Measurements from ENCODE around the gene JARID2. TPM values are rescaled to one million over a fixed set of nuclear protein-coding genes. Genes with fewer than 3 reads are reported as not detected.

The JARID2 gene
- total and polyA plus RNA-seq, 2 of the 13 experiments (the other 11 are each of a cell fraction or from before 2014, with no cell fraction given), result 7.5 to 10.3 TPM

DNA sequence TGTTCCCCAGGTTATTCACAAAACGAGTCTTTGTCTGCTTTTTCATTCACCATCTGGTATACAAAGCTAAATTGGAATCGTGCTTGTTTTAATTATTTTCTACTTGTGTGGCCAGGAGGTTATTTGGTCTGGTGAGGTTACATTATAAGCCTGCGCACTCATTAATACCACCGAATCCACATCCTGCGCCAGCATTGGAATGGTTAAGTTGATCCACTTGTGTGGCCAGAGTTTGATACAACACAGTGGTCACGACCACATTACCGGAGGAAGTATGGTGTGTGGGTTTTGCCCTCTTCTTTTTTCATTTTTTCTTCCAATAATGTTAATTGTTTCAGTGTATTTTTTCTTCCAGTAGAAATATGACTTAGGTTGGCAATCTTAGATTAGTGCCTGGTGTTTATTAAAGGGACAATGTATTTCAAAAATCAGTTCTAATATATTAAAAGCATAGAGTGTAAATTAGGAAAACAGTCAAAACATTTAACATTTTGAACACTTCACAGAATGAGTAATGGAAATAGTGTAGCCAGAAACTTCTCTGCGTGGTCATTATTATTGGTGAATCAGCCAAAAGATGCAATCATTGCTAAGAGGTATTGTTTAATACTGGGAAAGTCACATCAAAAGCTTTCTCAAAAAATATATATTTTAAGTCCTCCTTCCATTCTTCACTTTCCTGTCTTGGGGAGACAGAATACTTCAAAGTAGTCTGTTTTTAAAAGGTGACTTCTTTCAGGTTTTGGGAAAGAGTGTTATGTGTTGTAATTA is 84.5 kb downstream of the JARID2 start:
- intact Hi-C loops (cut with micrococcal nuclease; ENCODE audit: unreplicated experiment), result no loop called here
- in situ Hi-C loops (cut with HindIII; ENCODE audit: extremely low pct_ligation_motif_present, low pct_unique_long_range_greater_than_20kb), result no loop called here
- no TSS peak for BruUV-seq (replicated peaks)
- ATAC-seq (no peak), FAIRE-seq (no peak), DNase-seq (ENCODE audit: low spot score) (no peak)
- Histone ChIP-seq H2AFZ (ENCODE audit: low read length) (no peak overlapping the region), H3K4me1 (ENCODE audit: insufficient read depth, low read length) (peaks cover 31% of the 10 kb centered on the region), H3K27ac (ENCODE audit: extremely low read length, insufficient read depth, low read length) (no peak overlapping the region), H4K20me1 (ENCODE audit: insufficient read depth, low read length) (0 out of 2 replicates have a peak, but pooled peaks cover 3% of the 10 kb centered on the region), H3K9me3 (ENCODE audit: low read length) (no peaks in the 10 kb centered on the region), H3K4me2 (ENCODE audit: low read depth, low read length) (no peak overlapping the region), H3K9ac (ENCODE audit: insufficient read depth, low read depth, low read length) (no peak overlapping the region), H3K4me3 (replicated peaks in 1 of 3; ENCODE audit: insufficient read depth in 1 of 3, low read depth in 2 of 3, low read length in 3 of 3) (no peak overlapping the region), H3K27me3 (ENCODE audit: control insufficient read depth in 1 of 2, insufficient read depth in 2 of 2, low read length in 2 of 2) (no peaks in the 10 kb centered on the region), H3K79me2 (ENCODE audit: insufficient read depth, low read length) (peaks cover 56% of the 10 kb centered on the region), H3K36me3 (replicated peaks in 1 of 2; ENCODE audit: control insufficient read depth in 1 of 2, insufficient read depth in 2 of 2, low read length in 2 of 2) (no peaks in the 10 kb centered on the region)
- ChIA-PET POLR2A (no interaction called here), CTCF (ENCODE audit: low intra/inter-chr PET ratio, low total read pairs) (no interaction called here)
- TF ChIP-seq ZNF292 (CRISPR knock-in tag; IDR thresholded peaks at IDR 0.05; ENCODE audit: borderline replicate concordance, low read depth) (no peak), ZNF256 (CRISPR knock-in tag; conservative IDR thresholded peaks at IDR 0.05) (no peak), KAT8 (CRISPR knock-in tag; IDR thresholded peaks at IDR 0.05) (no peak)
- WGBS (ENCODE audit: low lambda C conversion rate), result 94% methylated on average over 8 of the region's 8 CpGs

DNA sequence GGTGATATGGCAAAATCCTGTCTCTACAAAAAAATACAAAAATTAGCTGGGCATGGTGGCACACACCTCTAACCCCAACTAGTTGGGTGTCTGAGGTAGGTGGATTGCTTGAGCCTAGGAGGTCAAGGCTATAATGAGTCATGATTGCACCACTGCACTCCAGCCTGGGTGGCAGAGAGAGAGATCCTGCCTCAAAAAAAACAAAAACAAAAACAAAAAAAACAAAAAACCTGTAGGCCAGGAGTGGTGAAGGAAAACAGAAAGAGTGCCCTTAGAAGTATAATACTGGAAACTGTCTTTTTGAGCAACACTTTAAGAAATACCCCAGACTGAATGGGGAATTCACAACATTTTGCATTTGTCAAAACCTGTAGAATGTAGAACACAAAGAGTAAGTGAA is 85.3 kb downstream of the JARID2 start:
- Histone ChIP-seq H4K20me1 (ENCODE audit: insufficient read depth, low read length) (no peaks in the 10 kb centered on the region; the same call in 1 of the 2 replicates), H3K4me2 (ENCODE audit: low read depth, low read length) (no peak overlapping the region), H3K9ac (ENCODE audit: insufficient read depth, low read depth, low read length) (no peak overlapping the region), H3K9me3 (ENCODE audit: low read length) (no peaks in the 10 kb centered on the region), H3K27me3 (ENCODE audit: control insufficient read depth in 1 of 2, insufficient read depth in 2 of 2, low read length in 2 of 2) (no peaks in the 10 kb centered on the region), H3K36me3 (replicated peaks in 1 of 2; ENCODE audit: control insufficient read depth in 1 of 2, insufficient read depth in 2 of 2, low read length in 2 of 2) (no peaks in the 10 kb centered on the region), H3K4me3 (replicated peaks in 1 of 3; ENCODE audit: insufficient read depth in 1 of 3, low read depth in 2 of 3, low read length in 3 of 3) (no peak overlapping the region), H2AFZ (ENCODE audit: low read length) (no peak overlapping the region), H3K27ac (ENCODE audit: extremely low read length, insufficient read depth, low read length) (no peak overlapping the region), H3K79me2 (ENCODE audit: insufficient read depth, low read length) (peaks cover 55% of the 10 kb centered on the region), H3K4me1 (ENCODE audit: insufficient read depth, low read length) (peaks cover 23% of the 10 kb centered on the region)
- ATAC-seq, result peak; percentile 80
- intact Hi-C loops (cut with micrococcal nuclease; ENCODE audit: unreplicated experiment), result no loop called here
- POLR2A ChIA-PET, result no interaction called here
- BruUV-seq (replicated peaks), result no TSS peak
- CTCF ChIA-PET (ENCODE audit: low intra/inter-chr PET ratio, low total read pairs), result no interaction called here
- FAIRE-seq, result no peak
- peak; percentile 49 for DNase-seq (ENCODE audit: low spot score)
- in situ Hi-C loops (cut with HindIII; ENCODE audit: extremely low pct_ligation_motif_present, low pct_unique_long_range_greater_than_20kb), result no loop called here
- TF ChIP-seq, protein P1, sequence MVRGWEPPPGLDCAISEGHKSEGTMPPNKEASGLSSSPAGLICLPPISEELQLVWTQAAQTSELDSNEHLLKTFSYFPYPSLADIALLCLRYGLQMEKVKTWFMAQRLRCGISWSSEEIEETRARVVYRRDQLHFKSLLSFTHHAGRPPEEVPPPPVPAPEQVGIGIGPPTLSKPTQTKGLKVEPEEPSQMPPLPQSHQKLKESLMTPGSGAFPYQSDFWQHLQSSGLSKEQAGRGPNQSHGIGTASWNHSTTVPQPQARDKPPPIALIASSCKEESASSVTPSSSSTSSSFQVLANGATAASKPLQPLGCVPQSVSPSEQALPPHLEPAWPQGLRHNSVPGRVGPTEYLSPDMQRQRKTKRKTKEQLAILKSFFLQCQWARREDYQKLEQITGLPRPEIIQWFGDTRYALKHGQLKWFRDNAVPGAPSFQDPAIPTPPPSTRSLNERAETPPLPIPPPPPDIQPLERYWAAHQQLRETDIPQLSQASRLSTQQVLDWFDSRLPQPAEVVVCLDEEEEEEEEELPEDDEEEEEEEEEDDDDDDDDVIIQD (CRISPR knock-in tag; IDR thresholded peaks at IDR 0.05; ENCODE audit: low read depth), result peak; percentile 31; the same call in 1 of the 2 replicates
- TF ChIP-seq ZNF816 (CRISPR knock-in tag; IDR thresholded peaks at IDR 0.05; ENCODE audit: borderline replicate concordance) (0 out of 2 replicates have a peak, but pooled peaks have one; percentile 37), MYNN (CRISPR knock-in tag; IDR thresholded peaks at IDR 0.05; ENCODE audit: low read depth) (no peak), ZNF547 (CRISPR knock-in tag; IDR thresholded peaks at IDR 0.05) (no peak), HDAC2 (CRISPR knock-in tag; IDR thresholded peaks at IDR 0.05) (peak; percentile 23; the same call in 1 of the 2 replicates), RNF2 (conservative IDR thresholded peaks at IDR 0.05; ENCODE audit: low read depth) (no peak), NFYB (CRISPR knock-in tag; IDR thresholded peaks at IDR 0.05) (no peak)
- TF ChIP-seq, protein P2, sequence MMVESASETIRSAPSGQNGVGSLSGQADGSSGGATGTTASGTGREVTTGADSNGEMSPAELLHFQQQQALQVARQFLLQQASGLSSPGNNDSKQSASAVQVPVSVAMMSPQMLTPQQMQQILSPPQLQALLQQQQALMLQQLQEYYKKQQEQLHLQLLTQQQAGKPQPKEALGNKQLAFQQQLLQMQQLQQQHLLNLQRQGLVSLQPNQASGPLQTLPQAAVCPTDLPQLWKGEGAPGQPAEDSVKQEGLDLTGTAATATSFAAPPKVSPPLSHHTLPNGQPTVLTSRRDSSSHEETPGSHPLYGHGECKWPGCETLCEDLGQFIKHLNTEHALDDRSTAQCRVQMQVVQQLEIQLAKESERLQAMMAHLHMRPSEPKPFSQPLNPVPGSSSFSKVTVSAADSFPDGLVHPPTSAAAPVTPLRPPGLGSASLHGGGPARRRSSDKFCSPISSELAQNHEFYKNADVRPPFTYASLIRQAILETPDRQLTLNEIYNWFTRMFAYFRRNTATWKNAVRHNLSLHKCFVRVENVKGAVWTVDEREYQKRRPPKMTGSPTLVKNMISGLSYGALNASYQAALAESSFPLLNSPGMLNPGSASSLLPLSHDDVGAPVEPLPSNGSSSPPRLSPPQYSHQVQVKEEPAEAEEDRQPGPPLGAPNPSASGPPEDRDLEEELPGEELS (CRISPR knock-in tag; IDR thresholded peaks at IDR 0.05), result peak; percentile 53; the same call in 1 of the 2 replicates
- TF ChIP-seq, protein P3, sequence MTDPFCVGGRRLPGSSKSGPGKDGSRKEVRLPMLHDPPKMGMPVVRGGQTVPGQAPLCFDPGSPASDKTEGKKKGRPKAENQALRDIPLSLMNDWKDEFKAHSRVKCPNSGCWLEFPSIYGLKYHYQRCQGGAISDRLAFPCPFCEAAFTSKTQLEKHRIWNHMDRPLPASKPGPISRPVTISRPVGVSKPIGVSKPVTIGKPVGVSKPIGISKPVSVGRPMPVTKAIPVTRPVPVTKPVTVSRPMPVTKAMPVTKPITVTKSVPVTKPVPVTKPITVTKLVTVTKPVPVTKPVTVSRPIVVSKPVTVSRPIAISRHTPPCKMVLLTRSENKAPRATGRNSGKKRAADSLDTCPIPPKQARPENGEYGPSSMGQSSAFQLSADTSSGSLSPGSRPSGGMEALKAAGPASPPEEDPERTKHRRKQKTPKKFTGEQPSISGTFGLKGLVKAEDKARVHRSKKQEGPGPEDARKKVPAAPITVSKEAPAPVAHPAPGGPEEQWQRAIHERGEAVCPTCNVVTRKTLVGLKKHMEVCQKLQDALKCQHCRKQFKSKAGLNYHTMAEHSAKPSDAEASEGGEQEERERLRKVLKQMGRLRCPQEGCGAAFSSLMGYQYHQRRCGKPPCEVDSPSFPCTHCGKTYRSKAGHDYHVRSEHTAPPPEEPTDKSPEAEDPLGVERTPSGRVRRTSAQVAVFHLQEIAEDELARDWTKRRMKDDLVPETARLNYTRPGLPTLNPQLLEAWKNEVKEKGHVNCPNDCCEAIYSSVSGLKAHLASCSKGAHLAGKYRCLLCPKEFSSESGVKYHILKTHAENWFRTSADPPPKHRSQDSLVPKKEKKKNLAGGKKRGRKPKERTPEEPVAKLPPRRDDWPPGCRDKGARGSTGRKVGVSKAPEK (CRISPR knock-in tag; IDR thresholded peaks at IDR 0.05; ENCODE audit: borderline replicate concordance), result no peak

All from HepG2 (cell line).